ENCODE data around the gene COL8A1. TPM values are rescaled to one million over a fixed set of nuclear protein-coding genes. Genes with fewer than 3 reads are reported as not detected.
"Not testable (repeated sequence)": the region's sequence is repeated elsewhere in the genome, so short reads cannot be mapped to it uniquely, and the experiment has no call there.

COL8A1 gene
- total RNA-seq (2014; rRNA removed; shearing (Covaris generic)), result 22.5 and 25.1 TPM in 2 replicates

DNA sequence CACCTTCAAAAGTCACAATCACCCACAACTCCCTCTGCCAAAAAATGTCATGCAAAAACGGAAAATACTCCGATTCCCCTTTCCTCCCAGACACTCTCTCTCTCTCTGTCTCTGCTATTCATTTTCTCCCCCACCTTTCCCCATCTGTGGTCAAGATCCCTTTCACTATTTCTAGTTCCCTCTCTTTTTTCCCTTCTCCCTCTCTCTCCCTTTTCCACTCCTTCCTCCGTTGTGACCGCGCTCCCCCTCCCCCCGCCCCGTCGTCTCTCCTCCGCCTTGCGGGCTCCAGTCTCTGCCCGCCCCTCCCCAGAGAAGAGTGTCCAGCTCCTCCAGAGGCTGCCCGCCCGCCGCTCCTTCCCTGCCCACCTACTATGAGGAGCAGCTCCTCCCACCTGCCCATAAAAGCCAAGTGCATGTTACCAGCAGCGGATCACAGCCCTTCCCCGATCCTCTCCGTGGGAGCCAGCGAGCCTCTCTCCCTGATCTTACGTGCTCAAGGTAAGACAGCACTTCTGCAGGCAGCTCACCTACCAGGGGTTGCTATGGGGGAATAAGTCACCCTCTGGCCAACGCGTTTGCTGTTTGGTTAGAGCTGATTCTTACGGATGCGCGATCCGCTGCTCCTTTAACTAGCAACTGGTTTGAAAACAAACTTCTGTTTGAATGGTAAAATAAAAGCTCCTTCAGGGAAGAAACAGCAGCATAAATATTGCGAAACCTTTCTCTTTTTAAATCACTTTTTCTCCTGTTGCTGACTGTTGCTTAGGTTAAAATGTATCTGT lies at the start of gene COL8A1:
Gene COL8A1 (plus strand): TSS at position 428 of the 782 bp plus-strand sequence. CDS start 152,089 bp downstream, outside the sequence.
- DNase-seq (ENCODE audit: low read depth), result peak; percentile 81

GRCh38 chr3:99589168-99589567 lies 49.2 kb upstream of the COL8A1 start:
- DNase-seq (ENCODE audit: low read depth), result not testable (repeated sequence)

- no peak for DNase-seq (ENCODE audit: low read depth)
These were observed 38.5 kb upstream of the COL8A1 start for GRCh38 chr3:99599894-99600293.

DNA sequence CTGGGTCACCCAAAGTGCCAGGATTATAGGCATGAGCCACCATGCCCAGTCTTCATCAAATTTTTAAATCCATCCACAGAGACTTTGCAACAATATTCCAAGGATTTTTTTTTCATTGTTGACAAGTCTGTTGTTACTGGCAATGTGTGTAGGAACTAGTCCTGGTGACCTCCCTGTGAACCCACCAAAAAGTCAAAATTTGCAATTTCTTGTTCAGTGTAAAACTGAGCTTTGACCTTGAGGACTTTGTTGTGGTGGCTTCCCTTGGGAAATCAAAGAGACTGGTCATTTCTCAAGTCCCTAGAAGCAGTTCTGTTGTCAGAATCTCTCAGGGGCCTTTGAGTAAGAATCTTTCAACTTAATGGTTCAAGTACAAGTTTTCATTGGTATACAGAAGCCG lies 36.9 kb upstream of the COL8A1 start:
- no peak for DNase-seq (ENCODE audit: low read depth)

DNA sequence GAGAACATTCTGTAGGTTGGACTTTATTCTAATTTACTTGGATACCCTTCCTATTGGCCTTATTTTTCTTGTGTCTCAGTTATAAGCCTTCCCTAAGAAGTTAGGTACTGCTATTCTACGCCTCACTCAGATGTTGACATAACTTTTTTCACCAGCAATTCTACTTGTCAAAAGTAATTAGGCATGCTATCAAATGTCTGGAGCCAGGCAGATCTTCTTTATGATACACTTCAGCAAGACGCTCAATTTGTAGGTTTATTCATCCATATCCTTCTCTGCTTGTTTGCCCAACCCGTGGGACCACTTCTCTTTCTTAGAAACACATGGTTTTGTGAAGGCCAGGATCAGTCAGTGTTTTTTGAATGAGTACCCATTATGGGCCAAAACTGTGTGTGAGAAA lies 36.2 kb upstream of the COL8A1 start:
- no peak for DNase-seq (ENCODE audit: low read depth)

GRCh38 chr3:99607151-99607550 lies 31.2 kb upstream of the COL8A1 start:
- peak; percentile 14 for DNase-seq (ENCODE audit: low read depth)

DNA sequence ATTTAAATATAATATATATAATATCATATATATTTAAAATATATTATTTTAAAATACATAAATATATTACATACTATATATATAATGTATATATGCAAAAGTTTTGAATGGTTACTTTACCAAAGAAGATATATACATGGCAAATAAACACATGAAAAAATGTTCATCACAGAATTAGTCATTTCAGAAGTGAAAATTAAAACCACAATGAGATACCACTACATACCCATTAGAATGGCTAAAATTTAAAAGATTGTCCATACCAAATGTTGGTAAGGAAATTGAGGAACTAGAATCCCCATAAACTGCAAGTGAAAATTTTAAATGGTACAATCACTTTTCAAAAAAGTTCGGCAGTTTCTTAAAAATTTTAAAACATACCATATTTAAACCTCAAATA lies 23.6 kb upstream of the COL8A1 start:
- no peak for DNase-seq (ENCODE audit: low read depth)

GRCh38 chr3:99620077-99620767 lies 18.2 kb upstream of the COL8A1 start:
- DNase-seq (ENCODE audit: low read depth), result no peak

- no peak for DNase-seq (ENCODE audit: low read depth)
These were observed 17.4 kb upstream of the COL8A1 start for GRCh38 chr3:99620976-99621375.

- no peak for DNase-seq (ENCODE audit: low read depth)
These were observed 13.7 kb upstream of the COL8A1 start for GRCh38 chr3:99624496-99625236.

DNA sequence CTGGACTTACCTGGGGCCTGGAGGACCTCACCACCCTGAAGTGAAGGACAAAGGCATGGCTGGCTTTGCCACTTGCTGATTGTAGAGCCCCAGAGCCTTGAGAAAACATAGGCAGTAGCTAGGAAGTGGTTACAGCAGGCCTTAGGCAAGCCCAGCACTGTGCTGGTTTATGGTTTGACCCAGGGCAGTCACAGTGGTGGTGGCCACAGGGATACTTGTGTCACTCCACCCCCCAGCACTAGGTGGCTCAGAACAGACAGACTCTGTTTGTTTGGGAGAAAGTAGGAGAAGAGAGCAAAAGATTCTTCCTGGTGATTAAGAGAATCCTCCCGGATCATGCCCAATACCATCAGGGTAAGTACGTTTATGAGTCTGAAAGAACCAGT lies 13.2 kb upstream of the COL8A1 start:
- DNase-seq (ENCODE audit: low read depth), result peak; percentile 38

DNA sequence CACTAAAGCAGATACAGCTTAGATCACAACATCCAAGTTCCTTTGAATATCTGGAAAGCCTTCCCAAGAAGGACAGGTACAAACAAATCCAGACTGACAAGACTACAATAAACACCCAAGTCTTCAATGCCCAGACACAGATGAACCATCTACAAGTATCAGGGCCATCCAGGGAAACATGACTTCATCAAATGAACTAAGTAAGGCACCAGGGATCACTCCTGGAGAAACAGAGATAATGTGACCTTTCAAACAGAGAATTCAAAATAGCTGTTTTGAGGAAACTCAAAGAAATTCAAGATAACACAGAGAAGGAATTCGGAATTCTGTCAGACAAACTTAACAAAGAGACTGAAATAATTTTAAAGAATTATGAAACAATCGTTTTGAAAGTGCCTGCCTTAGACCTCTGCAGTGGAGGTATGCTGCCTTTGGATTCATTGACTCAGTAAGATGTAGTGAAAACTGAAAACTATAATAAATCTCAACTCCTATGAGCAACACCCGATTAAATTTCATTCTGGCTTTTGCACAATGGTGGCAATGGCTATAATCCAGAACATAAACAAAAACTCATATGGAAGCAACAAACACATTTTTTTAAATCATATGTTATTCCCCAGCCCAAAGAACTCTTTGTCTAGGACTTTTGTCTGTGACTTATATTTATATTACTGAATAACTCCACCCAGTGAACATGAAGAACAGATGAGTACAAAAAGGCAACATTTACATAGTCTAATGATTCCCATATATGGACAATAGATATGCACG lies 12.6 kb upstream of the COL8A1 start:
- DNase-seq (ENCODE audit: low read depth), result peak; percentile 32

DNA sequence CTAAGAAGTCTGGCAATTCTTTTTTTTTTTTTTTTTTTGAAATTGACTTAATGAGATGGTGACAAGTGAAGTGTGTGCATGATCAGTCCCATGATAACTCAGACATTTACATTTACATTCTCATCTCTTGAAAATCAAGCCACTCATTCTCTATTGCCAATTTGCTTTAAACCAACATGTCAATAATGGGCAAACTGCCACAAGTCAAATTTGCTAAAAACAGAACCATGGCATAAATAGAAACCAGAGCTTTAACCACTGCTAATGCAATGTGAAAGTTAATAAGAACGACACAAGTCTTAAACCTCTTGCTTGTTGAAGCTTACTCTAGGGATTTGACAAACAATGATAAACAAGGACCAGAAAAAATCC lies 12.0 kb upstream of the COL8A1 start:
- no peak for DNase-seq (ENCODE audit: low read depth)

GRCh38 chr3:99627062-99627826 lies 11.2 kb upstream of the COL8A1 start:
- DNase-seq (ENCODE audit: low read depth), result peak; percentile 47

- DNase-seq (ENCODE audit: low read depth), result no peak
These were observed 7.6 kb upstream of the COL8A1 start for GRCh38 chr3:99630815-99631214.

- DNase-seq (ENCODE audit: low read depth), result no peak
These were observed 4.4 kb upstream of the COL8A1 start for GRCh38 chr3:99633887-99634558.

DNA sequence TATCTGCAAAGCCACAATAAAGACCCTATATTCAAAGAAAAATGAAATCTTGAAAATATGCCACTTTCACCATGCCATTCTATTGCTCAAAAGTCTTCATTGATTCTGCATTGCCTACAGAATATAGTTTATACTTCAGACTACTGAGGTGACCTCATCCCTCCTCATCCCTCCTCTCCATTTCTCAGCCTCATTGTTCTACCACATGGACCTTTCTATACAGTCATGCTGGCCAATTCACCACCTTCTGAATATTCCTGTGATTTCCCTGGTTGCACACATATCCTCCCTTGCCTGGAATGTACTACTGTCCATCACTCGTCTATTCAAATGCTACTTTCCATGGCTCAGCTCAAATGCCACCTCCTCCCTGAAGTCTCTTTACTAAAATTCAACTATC lies 3.5 kb upstream of the COL8A1 start:
- DNase-seq (ENCODE audit: low read depth), result no peak

GRCh38 chr3:99635348-99635747 lies 3.0 kb upstream of the COL8A1 start:
- no peak for DNase-seq (ENCODE audit: low read depth)

DNA sequence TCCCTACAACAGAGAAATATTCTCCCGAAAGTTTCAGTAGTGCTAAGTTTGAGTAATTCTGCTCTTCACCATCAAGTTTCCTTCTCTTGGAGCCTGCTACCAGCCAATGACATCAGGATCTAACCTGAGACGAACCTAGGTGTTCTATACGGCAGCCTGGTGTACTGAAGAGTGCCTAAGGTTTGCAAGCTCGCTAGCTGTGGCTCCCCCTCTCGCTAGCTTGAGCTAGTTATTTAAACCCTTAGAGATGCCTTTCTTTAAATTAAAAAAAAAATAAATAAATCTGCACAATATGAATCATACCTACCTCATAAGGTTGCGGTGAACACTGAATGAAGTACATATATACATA lies 1.4 kb upstream of the COL8A1 start:
- DNase-seq (ENCODE audit: low read depth), result no peak

DNA sequence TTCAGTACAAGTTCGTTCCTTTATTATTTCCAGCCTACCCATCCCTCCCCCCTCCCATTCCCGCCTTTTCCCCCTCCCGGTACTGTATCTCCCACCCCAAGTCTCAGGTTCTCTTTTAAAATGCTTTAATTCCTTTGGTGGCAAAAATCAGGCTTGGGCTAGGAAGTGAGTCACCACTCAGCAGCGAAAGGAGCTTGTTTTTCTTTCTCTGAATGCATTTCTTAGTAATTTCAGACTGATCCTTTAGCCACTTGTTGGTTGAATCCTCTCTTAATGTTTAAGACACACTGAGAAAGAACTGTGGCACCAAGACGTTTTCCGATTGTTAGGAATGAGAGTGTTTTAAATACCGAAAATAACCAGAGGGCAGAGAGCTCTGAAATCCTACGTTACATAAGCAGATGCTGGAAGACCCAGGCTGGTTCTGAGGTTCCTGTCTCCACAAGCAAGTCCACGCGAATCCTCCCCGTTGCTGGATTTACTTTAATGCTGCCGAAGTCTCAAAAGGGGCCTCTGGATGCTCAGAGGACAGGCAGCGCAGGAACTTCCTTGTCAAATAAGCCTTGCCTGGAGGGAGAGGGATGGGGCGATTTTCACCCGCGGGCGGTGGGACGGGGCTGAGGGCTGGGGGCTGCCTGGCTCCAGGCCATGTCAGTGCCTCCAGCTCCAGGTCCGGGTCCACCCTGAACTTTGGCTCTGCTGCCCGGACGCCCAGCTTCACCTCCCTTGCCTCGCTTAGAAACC lies 854 bp upstream of the COL8A1 start:
- DNase-seq (ENCODE audit: low read depth), result peak; percentile 80

Measured in RPMI7951 (cell line).